ENCODE measurements around the gene MGST2.
A peak's percentile ranks its signal among the peaks of the same experiment; 100 is the strongest.

The MGST2 gene

DNA sequence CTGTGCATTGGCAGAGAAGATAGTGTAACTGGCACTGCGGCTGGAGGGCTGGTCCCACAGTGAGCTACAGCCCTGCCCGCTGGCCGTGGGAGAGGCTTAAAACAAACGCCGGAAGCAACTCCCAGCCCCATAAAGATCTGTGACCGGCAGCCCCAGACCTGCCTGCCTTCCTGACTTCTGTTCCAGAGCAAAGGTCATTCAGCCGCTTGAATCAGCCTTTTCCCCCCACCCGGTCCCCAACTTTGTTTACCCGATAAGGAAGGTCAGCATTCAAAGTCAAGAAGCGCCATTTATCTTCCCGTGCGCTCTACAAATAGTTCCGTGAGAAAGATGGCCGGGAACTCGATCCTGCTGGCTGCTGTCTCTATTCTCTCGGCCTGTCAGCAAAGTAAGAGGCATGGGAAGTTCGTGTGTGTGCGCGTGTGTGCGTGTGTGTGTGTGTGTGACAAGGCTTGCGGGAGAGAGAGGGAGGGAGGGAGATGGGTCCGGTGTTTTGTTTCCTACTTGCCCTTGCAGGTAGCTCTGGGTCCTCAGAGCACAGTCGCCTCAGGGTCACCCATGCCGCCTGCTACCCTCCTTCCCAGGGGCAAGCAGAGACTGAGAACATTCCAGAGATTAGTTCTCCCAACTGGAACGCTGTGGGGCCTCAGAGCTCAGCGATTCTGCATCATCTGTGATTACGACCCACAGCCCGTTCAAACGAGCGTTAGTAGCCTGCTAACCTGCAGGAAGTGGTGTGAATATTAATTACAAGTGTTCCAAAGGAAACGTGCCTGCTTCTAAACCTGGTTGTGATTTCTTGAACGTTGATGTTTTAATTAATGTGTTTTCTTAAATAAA is at the start of gene MGST2:
MGST2 (plus strand) TSS at position 130 of the 840 bp plus-strand sequence; CDS start at position 331, 201 bp downstream.
- peak within 1 kb of the TSS; percentile 66 for H3K4me3 ChIP-seq (ENCODE audit: low read depth, low read length)
- TF ChIP-seq, protein P1, sequence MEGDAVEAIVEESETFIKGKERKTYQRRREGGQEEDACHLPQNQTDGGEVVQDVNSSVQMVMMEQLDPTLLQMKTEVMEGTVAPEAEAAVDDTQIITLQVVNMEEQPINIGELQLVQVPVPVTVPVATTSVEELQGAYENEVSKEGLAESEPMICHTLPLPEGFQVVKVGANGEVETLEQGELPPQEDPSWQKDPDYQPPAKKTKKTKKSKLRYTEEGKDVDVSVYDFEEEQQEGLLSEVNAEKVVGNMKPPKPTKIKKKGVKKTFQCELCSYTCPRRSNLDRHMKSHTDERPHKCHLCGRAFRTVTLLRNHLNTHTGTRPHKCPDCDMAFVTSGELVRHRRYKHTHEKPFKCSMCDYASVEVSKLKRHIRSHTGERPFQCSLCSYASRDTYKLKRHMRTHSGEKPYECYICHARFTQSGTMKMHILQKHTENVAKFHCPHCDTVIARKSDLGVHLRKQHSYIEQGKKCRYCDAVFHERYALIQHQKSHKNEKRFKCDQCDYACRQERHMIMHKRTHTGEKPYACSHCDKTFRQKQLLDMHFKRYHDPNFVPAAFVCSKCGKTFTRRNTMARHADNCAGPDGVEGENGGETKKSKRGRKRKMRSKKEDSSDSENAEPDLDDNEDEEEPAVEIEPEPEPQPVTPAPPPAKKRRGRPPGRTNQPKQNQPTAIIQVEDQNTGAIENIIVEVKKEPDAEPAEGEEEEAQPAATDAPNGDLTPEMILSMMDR (IDR thresholded peaks at IDR 0.05; ENCODE audit: low read depth, low read length, missing control alignments) = no peak
- peak; percentile 12 for DNase-seq (ENCODE audit: low read depth)

DNA sequence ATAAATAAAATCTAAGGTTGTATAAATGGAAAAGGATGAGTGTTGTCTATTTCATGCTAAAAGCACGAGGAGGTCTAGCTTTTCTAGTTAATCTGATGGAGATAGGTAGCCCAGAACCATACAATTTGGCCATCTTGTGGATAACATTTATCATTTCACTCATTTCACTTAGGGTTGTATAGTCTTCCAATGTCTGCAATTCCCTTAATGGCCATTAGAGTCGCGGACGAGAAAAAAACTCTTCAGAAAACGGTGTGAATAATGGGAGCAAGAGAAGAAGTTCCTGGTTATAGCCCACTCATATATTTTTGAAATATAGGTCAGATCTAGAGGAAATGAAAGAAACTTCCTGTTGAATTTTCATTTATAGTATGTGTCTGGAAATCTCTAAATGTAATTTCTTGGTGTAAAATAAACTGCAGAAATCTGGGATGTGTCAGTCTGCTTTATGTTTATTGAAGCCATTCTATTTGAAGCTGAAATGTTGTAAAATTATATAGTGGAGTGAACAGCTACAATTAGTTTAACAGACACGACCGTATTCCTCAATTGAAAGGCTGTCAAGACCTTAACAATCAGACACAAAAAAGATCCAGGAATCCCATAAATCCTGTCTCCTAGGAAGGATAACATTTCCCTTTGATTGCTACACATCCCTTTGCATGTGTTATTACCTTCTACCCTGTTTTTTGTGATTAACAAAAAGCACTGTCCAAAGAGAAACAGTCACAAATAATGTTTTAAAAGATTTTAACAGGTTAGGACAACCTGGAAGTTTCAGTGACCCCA is 47.7 kb upstream of the MGST2 start:
- TF ChIP-seq, protein P1 (IDR thresholded peaks at IDR 0.05; ENCODE audit: low read depth, low read length, missing control alignments) = peak; percentile 54
- DNase-seq (ENCODE audit: low read depth) = no peak
- no peak overlapping the region for H3K4me3 ChIP-seq (ENCODE audit: low read depth, low read length)

DNA sequence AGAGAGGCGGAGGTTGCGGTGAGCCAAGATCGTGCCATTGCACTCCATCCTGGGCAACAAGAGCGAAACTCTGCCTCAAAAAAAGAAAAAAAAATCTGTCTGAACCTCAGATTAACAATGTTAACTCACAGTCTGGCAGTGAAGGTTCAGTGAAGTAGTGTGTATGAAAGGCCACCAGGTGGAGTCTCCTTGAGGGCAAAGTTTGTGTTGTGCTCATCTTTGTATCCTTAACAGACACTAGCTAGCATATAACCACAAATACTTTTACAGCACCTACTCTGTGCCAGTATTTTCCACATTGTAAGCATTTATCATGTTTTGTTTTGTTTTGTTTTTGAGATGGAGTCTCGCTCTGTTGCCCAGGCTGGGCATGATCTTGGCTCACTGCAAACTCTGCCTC is 46.0 kb upstream of the MGST2 start:
- TF ChIP-seq, protein P1 (IDR thresholded peaks at IDR 0.05; ENCODE audit: low read depth, low read length, missing control alignments) = peak; percentile 67
- H3K4me3 ChIP-seq (ENCODE audit: low read depth, low read length) = no peak overlapping the region
- no peak for DNase-seq (ENCODE audit: low read depth)

DNA sequence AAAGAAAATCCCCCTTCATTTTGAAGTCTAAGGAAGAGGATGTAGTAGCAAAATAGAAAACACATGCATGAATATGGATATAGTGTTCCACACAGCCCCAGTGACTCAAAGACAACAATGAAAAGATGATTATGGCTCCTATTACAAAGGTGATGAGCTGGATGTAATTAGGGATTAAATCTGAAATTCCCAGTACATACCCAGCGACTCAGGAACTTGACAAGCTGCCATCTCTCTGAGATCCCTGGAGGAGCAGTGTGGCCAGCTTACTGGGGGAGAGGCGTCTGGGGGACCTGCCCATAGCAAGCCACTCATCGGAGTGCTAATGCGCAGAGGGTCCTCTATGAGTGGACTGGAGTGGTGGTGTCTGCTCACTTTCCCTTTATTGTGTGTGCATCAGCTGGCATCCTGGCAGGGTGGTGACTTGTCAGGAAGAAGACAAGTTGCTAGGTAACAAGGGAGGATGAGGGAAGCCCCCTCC is 42.7 kb upstream of the MGST2 start:
- no peak for DNase-seq (ENCODE audit: low read depth)
- TF ChIP-seq, protein P1 (IDR thresholded peaks at IDR 0.05; ENCODE audit: low read depth, low read length, missing control alignments) = no peak
- no peak overlapping the region for H3K4me3 ChIP-seq (ENCODE audit: low read depth, low read length)

DNA sequence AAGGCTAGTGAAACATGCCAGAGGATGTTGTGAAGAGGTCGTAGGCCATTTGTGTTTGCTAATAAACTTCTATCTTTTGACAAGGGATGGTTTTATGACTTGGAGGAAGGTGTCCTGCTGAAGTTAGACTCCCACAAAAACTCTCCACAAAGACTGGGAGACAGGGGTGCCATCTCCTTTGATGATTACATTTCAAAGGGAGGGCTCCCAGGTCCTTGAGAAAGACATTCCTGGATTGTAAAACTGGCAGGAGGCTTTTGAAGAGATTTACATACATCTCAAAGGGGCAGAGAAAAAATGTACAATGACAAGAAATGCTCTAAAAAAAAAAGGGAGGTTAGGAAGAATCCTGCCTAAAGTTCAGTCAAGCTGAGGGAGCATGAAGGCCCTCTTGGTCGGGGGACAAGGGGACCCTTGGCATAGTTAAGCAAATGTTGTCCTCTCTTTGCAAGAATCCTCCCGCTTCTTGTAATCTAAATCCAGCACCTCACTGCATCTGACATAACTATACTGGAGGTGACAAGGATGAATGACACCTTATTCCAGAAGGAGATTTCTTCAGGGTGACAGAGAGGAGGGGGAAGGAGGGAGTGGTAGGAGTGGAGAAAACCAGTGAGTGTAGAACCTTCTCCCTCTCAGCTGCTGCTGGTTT is 41.1 kb upstream of the MGST2 start:
- no peak overlapping the region for H3K4me3 ChIP-seq (ENCODE audit: low read depth, low read length)
- DNase-seq (ENCODE audit: low read depth) = no peak
- TF ChIP-seq, protein P1 (IDR thresholded peaks at IDR 0.05; ENCODE audit: low read depth, low read length, missing control alignments) = no peak

DNA sequence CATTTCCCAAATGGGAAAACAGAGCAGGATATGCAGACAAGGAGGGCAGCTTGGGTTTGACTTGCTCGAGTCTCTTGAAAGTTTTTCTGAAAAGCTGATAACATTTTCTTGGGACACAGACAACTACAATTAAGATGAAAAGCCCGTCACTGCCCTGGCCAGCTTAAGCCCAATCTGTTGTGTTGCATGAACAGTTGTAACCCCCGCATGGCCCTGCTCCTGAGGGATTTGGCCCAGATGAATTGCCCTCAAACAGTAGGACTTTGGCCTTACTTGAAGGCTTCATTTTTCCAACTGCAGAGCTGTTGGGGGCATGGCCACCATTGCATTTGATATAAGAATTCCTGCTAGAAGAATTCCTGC is 40.5 kb upstream of the MGST2 start:
- no peak overlapping the region for H3K4me3 ChIP-seq (ENCODE audit: low read depth, low read length)
- DNase-seq (ENCODE audit: low read depth) = no peak

More for the DNA sequence above, 40.5 kb upstream of the MGST2 start:
- TF ChIP-seq, protein P1 (IDR thresholded peaks at IDR 0.05; ENCODE audit: low read depth, low read length, missing control alignments) = no peak

All from GM12864 (cell line).